CD1c-positive myeloid dendritic cell (primary cell): Measurements from ENCODE around the gene ASB15.
A peak's percentile ranks its signal among the peaks of the same experiment; 100 is the strongest.

ENCODE experiments used
- DNase-seq: peaks from one replicate; pipeline ENCODE4 v3.0.0-alpha.2; 2016; ENCODE audit errors: extremely low spot score

The ASB15 gene

DNA sequence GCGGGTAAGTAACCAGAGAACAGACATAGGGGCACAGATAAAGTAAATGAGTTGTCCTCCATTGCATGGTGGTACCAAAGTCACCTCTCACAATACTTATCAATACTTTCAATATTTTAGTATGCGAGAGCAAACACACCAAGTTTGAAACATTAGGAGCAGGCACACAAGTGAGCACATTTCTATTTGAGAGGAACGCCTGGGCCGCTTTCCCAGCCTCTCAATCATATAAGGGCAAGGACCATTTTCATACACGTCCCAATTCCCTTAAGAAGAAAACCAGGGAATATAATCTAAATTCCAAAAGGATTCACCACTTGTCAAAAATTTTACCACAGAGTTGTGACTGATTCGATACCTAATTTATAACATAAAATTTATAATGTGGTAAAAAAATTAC lies 61.6 kb downstream of the ASB15 start:
- DNase-seq, result no peak

DNA sequence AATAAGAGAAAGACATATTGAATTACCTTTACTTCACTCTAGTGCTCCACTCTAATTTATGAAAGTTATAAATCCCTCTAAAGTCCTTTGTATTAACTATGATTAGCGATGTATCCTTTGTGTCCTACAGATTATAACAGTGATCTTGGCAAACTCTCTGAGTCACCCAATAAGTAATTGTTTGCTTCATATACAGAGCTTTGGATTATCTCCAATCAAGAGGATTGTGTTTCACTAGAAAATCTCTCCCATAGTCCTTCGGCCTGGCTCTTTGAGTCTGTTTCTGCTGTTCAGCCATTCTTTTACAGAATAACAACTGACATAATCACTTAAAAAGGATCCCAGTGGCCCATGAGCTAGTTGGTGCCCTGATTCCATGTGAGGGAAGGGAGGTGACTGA lies 63.5 kb downstream of the ASB15 start:
- no peak for DNase-seq

DNA sequence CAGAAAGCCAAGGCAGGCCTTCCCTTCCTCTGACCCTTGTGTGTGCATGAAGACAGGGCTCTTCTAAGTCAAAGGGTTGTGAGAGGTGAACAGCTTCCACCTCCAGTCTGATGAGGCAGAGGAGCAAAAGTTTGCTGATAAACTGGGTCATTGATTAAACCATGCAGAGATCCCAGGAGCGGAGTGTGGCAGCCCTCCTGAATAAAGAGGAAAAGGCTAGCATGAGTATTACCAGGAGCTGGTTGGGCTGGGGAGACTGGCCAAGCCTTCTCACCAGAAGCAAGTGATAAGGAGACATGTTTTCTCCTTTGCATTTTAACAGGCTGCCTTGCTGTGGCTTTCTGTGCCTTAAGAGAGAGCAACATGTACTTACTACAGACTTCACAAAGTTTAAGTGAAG lies 64.3 kb downstream of the ASB15 start:
- no peak for DNase-seq

DNA sequence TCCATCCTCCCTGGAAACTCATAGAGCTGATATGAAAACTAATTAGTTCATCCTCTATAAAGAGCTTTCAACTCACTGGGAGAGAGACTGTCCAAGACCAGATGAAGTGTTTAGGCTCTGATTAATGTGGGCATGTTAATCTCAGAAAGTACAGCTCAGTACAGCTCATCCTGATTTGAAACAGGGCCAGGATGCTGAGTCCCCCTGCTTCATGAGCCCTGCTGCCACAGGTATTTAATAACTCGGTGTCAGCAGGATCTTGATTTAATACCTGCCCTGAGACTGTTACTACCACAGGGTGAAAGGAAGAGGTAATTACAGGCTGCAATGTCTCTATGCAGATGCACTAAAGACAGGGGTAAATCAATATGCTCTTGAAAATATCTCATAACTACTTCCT lies 64.9 kb downstream of the ASB15 start:
- DNase-seq, result no peak

DNA sequence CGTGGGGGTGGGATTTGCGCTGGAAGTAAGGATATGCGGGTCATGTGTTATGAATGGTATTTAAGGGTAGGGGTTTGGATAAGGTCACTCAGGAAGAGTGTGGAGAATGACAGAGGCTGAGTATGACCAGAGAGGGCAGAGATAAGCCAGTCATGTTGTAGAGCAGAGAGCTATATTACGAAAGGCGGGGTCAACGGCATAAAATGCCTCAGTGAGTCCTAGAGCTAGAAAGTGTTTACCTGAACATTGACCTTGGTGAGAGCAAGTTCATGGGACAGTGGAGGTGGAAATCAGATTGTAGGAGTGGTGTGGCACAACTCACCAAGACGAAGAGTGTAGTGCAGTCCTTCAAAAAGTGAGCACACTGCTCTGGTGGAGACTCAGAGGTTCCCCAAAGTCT lies 67.9 kb downstream of the ASB15 start:
- no peak for DNase-seq

DNA sequence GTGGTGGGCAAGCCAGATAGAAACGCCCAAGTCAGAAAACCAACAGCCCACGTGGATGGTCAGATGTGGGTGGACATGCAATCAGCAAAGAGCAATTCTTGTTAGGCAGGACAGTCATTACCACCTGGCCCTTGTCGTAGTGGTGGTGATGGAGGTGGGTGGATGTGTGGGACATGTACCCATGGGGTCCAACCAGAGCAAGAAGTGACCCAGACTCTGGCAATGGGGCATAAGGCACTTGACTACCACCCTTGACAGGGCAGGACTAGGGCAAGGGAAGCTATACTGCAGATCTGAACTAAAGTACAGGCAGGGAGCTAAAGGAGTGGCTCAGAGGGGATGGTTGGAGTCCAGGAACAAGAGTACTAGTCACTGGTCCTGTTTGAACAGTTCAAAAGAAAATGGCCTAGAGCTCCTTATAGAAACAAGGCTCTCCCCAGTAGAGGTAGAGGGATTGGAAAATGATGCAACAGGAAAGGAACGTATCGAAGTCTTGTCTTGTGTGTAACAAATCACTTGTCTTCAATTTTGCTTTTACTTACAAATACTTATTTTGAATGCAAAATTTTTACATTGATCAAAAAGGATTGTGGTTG lies 71.6 kb downstream of the ASB15 start:
- no peak for DNase-seq

DNA sequence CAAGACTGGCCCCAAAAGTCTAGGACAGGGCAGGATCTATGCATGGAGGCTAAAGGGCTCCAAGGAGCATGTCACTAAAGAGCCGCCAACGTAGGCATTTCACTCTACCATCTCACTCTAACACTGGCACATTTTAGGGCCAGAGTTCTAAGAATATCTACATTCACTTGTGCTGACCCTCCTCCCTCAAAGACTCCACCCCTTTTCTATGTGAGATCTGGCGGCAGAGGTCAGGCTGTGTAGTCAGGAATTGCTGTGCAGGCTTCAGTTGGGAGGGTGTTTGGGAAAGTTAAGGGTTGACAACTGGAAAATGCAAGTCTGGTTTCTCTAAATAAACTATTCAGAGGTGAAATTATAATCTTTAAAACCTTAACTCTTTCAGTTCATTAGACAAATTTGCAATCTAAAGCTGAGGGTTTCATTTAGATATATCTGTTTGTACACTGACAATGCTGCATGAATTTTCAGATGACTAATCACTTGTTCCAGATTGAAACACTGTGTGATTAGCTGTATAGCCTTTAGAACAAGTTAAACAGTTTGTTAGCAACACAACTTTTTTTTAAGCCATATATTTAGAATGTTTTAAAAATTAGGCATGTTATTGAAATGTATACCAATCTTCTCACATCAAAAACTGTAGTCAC lies 72.3 kb downstream of the ASB15 start:
- no peak for DNase-seq

DNA sequence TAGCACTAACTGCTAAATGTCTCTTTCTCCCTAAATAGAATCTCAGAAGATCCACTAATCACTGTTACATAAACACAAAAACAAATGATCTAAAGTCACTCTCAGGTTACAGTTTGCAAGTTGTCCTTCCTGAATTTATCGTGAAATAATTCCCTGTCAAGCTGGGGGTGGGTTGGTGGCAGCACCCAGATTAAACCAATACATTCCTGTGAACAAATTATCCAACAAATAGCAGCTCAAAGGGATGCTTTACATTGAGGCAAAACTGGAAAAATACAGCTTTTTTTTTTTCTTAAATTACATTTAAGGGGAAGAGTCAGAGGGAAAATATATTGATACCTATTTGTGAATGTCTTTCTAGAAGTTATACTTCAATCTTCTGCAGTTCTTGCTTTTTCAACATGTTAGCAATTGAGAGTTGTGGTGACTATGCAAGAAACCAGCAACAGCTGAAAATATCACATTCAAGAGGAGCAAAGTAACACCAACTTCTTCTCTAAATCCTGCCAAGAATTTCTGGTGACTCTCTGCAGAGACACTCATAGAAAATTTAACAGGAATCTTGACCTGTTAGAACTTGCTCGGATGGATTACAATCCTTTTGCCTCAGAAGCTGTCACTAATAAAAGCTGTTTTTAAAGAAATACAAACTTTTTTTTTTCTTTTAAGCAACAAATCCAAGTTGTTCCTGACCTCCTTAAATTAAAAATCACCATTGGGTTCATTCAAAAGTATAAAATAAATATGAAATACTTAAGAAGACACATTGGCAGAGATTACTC lies 73.0 kb downstream of the ASB15 start:
- no peak for DNase-seq

DNA sequence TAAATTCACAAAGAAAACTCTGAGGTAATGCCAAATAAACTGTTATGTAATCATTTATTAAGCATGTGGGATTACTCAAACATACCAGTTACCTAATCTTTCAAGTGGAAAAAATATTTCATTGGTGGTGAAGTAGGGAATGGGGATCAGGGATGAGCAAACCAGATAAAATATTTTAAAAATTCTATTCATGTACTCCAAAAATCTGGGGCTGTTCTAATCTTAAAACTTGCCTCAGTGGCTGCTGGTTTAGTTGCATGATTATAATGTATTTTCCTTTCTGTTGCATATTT lies 73.5 kb downstream of the ASB15 start:
- no peak for DNase-seq

DNA sequence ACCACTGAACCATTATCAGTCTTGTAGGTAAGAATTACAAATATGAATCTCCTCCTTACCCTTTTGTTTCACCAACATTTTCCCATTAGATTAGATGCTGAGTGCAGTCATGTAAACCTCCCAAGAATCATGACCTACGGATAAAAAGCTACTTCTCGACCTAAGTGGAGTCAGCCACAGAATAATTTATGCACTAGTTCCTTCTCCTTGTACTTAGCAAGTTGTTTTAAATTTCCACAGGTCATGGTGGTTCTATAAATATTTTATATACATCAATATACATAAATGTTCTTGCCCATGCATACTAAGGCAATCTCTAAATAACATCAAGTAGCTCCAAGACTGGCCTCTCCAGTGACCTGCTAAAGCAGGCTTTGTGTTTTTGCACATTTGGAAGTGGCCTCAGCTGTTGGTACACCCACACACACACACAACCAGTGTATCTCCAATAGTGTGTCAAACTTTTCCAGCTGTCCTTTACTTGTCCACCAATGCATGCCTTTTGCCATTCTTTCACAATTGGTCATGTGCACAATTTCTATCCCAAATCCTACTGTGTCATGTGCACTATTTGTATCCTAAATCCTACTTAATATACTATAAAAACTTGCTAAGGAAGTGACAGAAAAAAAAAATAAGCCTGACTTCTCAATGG lies 75.6 kb downstream of the ASB15 start:
- no peak for DNase-seq

DNA sequence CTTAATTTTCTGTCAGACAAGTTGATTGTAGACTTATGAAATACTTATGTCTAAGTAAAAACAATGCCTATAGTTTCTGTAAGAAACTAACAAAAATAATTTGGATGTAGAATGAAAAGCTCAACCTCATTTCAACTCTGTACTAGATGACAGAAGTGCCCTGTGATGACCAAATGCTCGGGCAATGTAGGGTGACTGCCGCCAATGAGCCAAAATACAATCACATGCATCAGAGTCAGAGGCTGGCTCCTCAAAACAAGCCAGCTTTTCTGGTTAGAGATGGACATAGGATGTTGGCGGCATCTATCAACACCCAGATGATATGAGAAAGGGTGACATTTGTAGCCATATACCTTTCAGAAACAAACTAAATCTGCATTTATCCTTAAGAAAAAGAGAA lies 78.0 kb downstream of the ASB15 start:
- no peak for DNase-seq

DNA sequence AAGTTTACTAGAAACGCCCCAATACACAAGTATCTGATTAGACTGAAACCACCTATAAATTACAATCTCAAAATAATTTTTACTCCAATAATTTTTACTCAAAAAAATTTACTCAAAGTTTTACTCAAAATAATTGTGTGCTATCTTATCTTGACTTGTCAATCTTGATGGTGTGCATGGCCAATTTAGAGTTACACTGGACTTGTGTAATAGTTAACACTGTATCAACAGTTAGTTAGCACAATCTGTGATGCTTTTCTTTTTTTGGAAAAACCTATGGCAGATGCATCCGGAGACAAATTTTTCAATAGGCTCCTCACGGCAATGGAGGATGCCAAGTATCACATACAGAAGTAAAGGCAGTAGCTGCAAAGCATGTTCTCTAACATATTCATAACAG lies 79.0 kb downstream of the ASB15 start:
- no peak for DNase-seq

DNA sequence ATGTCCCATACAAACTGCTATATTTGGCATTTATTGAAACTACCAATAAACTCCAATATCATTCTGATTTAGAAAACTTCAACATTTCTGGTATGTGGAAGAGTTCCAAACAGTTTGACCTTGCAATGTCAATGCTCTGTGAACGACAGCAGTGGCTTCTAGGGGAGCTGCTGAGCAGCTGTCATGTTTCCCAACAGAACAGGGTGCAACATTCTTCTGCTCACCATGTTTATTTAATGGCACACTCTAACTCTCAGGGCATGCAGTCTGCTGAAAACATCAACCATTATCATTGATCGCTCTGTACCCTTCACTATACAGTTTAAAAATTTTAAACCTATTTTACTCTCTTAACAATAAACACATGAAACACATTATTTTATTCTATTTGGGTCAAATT lies 79.9 kb downstream of the ASB15 start:
- no peak for DNase-seq

DNA sequence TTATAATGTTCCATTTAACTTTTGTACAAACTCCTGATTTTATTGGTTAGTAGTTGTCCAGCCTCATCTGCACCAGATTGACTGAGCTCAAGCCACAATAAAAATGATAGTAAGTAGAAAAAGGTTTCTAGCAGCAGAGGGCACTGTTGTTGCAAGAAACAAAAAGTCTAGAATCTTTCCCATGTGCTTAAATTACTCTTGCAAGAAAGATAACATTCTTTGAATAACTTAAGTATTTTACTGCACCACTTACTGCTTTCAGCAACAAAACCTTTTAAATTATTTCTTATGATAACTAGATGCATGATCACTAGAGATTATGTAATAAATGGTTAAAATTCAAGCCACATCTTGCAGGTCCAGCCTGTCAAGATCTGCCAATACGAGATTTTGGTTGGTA lies 81.1 kb downstream of the ASB15 start:
- DNase-seq, result peak; percentile 53

DNA sequence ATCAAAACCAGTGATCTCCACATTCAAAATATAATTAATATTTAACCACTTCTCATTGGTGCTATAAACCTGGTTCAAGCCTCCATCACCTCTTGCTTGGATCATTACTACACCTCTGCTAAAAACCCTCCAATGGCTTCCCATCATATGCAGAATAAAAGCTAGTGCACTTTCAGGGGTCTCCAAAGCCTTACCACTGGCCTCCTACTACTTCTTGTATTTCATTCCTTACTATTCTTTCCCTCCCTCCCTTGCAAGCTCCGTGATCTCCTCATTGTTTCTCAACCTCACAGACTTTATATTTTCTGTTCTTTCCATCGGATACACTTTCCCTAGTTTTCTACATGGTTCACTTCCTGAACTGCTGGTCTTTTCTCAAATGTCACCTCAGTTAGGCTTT lies 85.5 kb downstream of the ASB15 start:
- DNase-seq, result no peak

DNA sequence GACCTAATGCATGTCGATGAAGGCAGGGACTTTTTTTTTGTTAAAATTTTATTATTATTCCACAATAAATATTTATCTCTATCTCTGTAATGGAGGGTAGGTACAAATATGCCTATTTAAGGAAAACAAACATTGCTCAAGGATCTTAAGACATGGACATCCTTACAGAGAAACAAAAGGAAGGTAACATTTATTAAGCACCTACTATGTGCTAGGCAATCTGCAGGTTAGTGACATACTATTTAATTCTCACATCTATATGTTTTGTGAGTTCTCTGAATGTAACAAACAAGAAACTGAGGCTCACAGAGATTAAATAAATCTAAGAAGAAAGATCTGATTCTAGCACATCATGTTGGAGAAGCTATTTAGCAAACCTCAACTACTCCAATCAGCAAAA lies 86.1 kb downstream of the ASB15 start:
- DNase-seq, result no peak
